Measurements from ENCODE around the gene TMEM184B.
A peak's percentile ranks its signal among the peaks of the same experiment; 100 is the strongest.

The TMEM184B gene

GRCh38 chr22:38175206-38176118, 97.3 kb downstream of the TMEM184B start:
- DNase-seq = no peak

DNA sequence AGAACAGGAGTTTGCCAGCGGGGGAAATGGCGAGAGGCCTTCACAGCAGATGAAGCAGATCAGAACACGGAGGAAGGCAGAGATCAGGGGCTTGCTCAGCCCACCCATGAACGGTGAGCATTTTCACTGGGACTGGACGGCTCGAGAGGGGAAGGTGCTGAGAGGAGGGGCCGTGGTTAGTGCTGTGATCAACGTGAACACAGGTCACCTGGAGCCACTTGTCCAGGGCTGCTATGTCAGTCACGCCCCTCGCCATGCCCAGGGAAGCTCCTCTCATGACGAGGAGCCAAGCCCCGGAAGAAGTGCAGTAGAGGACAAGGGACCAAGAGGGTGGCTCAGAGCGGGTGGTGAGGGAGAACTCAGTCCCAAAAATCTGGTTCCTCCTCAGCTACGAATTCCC, 98.2 kb downstream of the TMEM184B start:
- no peak for DNase-seq

GRCh38 chr22:38173641-38173906, 99.2 kb downstream of the TMEM184B start:
- no peak for DNase-seq

DNA sequence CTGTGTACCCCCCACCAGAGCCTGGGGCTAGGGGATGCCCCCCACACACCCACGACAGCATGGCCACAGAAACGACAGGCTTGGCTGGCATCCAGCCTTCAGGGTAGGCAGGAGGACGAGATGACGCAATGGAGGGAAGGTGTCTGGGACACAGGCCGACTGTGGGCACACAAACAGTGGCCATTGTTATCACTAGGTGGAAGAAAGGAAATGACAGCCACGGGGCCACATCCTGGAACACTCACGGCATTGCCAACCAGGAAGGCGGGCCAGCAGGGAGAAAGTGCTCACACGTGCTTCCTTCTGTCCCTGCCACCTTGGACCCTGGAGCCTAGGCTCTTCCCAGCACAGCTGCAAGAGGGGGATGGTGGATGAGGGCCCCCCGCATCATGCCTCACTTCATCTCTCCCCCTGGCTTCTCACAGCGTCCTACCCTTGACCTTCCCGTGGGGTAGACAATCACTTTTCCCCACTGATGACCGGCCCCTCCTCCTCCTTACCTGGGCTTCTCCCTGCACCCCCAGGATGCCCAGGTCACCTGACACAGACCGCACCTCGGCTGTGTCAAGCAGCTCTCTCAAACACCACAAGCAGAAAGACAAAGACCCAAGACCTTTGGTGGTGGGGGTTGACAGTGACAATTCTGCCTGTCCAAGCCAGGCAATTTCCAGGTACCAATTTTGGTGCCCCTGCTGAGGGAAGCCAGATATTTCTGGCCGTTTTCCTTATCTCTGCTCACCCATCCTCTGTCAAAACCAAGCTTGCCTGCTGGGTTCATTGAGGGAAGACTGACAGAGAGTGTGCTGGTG, 99.8 kb downstream of the TMEM184B start:
- DNase-seq = peak; percentile 61

GRCh38 chr22:38171927-38172831, 100.6 kb downstream of the TMEM184B start:
- no peak for DNase-seq

- no peak for DNase-seq
Measured at GRCh38 chr22:38170469-38170868, 102.3 kb downstream of the TMEM184B start.

All from CD4-positive, alpha-beta T cell treated with Interleukin-10 for 1 hour (primary cell).